GM23338 (cell line): ENCODE data around the gene COL24A1. TPM values are rescaled to one million over a fixed set of nuclear protein-coding genes. Genes with fewer than 3 reads are reported as not detected.

Source experiments
- ATAC-seq: fragments of 200-7000 bp; cut with Tn5 transposase; 3 replicates; pipeline ENCODE4 v1.9.1; 2020
- DNase-seq: peaks from one replicate; pipeline ENCODE4 v3.0.0-alpha.2; 2015; ENCODE audit warnings: low spot score
- H2AFZ ChIP-seq: fragments of 200-600 bp; sonication (generic); 2 replicates; pipeline ENCODE4 v1.8.0; 2016; ENCODE audit warnings: antibody characterized with exemption, mild to moderate bottlenecking, moderate library complexity
- H3F3A ChIP-seq: fragments of 200-600 bp; sonication (generic); replicated peaks from 2 replicates; pipeline ENCODE4 v1.8.0; 2017; ENCODE audit warnings: antibody characterized with exemption, mixed run types, low read depth
- H3K27ac ChIP-seq: fragments of 200-600 bp; sonication (generic); 2 replicates; pipeline ENCODE4 v1.6.1; 2016; ENCODE audit warnings: low read depth
- H3K27me3 ChIP-seq: fragments of 200-600 bp; sonication (generic); 2 replicates; pipeline ENCODE4 v1.8.0; 2016; ENCODE audit warnings: mild to moderate bottlenecking, mixed run types, moderate library complexity; ENCODE audit not compliant: insufficient read depth
- H3K36me3 ChIP-seq: fragments of 200-600 bp; sonication (generic); 2 replicates; pipeline ENCODE4 v1.8.0; 2016; ENCODE audit warnings: mild to moderate bottlenecking; ENCODE audit not compliant: insufficient read depth
- H3K4me1 ChIP-seq: fragments of 200-600 bp; sonication (generic); 2 replicates; pipeline ENCODE4 v1.8.0; 2016; ENCODE audit warnings: mild to moderate bottlenecking, moderate library complexity; ENCODE audit not compliant: insufficient read depth
- H3K4me2 ChIP-seq: fragments of 200-600 bp; sonication (generic); 2 replicates; pipeline ENCODE4 v1.7.1; 2017; ENCODE audit warnings: mixed run types
- H3K4me3 ChIP-seq: fragments of 200-600 bp; sonication (generic); 2 replicates; pipeline ENCODE4 v1.6.1; 2016; ENCODE audit warnings: mixed run types
- H3K79me2 ChIP-seq: fragments of 200-600 bp; sonication (generic); replicated peaks from 2 replicates; pipeline ENCODE4 v1.8.0; 2017; ENCODE audit warnings: mild to moderate bottlenecking; ENCODE audit not compliant: insufficient read depth
- H3K9me2 ChIP-seq: fragments of 200-600 bp; sonication (generic); 2 replicates; pipeline ENCODE4 v1.8.0; 2017; ENCODE audit not compliant: insufficient read depth
- H4K20me1 ChIP-seq: fragments of 200-600 bp; sonication (generic); replicated peaks from 2 replicates; pipeline ENCODE4 v1.8.0; 2017; ENCODE audit warnings: mild to moderate bottlenecking; ENCODE audit not compliant: insufficient read depth
- H3K27ac Mint-ChIP-seq: 2 replicates; pipeline ENCODE4 v1.8.0; 2020; ENCODE audit warnings: inconsistent platforms, mild to moderate bottlenecking, moderate library complexity, mixed read lengths
- H3K27me3 Mint-ChIP-seq: 3 replicates; pipeline ENCODE4 v1.8.0; 2022; ENCODE audit warnings: low read depth, mild to moderate bottlenecking, moderate library complexity, mixed read lengths, inconsistent platforms; ENCODE audit not compliant: insufficient read depth, poor library complexity
- H3K36me3 Mint-ChIP-seq: 3 replicates; pipeline ENCODE4 v1.8.0; 2021; ENCODE audit warnings: low read depth, mild to moderate bottlenecking, inconsistent platforms, moderate library complexity, mixed read lengths
- H3K4me1 Mint-ChIP-seq: 3 replicates; pipeline ENCODE4 v1.8.0; 2020; ENCODE audit warnings: mild to moderate bottlenecking, inconsistent platforms, mixed read lengths
- H3K4me3 Mint-ChIP-seq: 3 replicates; pipeline ENCODE4 v1.8.0; 2021; ENCODE audit warnings: moderate library complexity, mild to moderate bottlenecking, inconsistent platforms, mixed read lengths
- H3K9me3 Mint-ChIP-seq: 3 replicates; pipeline ENCODE4 v1.8.0; 2020; ENCODE audit warnings: moderate library complexity, mild to moderate bottlenecking, inconsistent platforms, mixed read lengths
- EZH2 ChIP-seq: fragments of 200-600 bp; sonication (generic); IDR thresholded peaks from one replicate; pipeline ENCODE4 v1.8.0; 2017; ENCODE audit warnings: antibody characterized with exemption, mild to moderate bottlenecking, low read depth; ENCODE audit not compliant: unreplicated experiment
- EZH2phosphoT487 ChIP-seq: fragments of 200-600 bp; sonication (generic); IDR thresholded peaks from one replicate; pipeline ENCODE4 v1.8.1; 2018; ENCODE audit warnings: antibody characterized with exemption; ENCODE audit not compliant: unreplicated experiment
- JUNB ChIP-seq: IDR thresholded peaks from one replicate; pipeline ENCODE4 v1.6.1; 2016; ENCODE audit warnings: antibody characterized with exemption; ENCODE audit not compliant: unreplicated experiment
- NANOG ChIP-seq: IDR thresholded peaks from 2 replicates; pipeline ENCODE4 v1.6.1; 2016; ENCODE audit warnings: antibody characterized with exemption, borderline replicate concordance
- polyA plus RNA-seq: library from polyadenylated mRNA; unstranded; fragments of >200 nt; fragmentation: Nextera tagmentation; extraction: Ambion mirVana; gene quantifications from 2 replicates; pipeline ENCODE4 v1.2.1, GENCODE V29; 2016
- total RNA-seq: library from RNA; depleted of rRNA; stranded (reverse); fragments of >200 nt; shearing (Covaris generic); gene quantifications from 2 replicates; pipeline ENCODE4 v1.2.3, GENCODE V29; 2014
- TF ChIP-seq, protein P1 (sequence below): IDR thresholded peaks from 2 replicates; pipeline ENCODE4 v1.6.1; 2016; ENCODE audit warnings: antibody characterized with exemption
- TF ChIP-seq, protein P2 (sequence below): fragments of 250-450 bp; sonication (Bioruptor Pico); IDR thresholded peaks from 2 replicates; pipeline ENCODE4 v1.5.0; 2020; ENCODE audit warnings: mild to moderate bottlenecking, moderate library complexity
- TF ChIP-seq, protein P3 (sequence below), 2 experiments: fragments of 200-600 bp in 1 of 2; sonication (generic) in 1 of 2; conservative IDR thresholded peaks; 2 replicates each; pipeline versions ENCODE4 v1.5.1 to v1.6.1; 2016 to 2017; ENCODE audit warnings: antibody characterized with exemption in 2 of 2, low read depth in 2 of 2, mild to moderate bottlenecking in 2 of 2, moderate library complexity in 1 of 2

Gene COL24A1
- total and polyA plus RNA-seq, 2 experiments from 2014 or later: 1.2 to 2.1 TPM

GRCh38 chr1:85911742-85912141 is 244.8 kb downstream of the COL24A1 start:
- Histone ChIP-seq H4K20me1 (no peaks in the 10 kb centered on the region), H3K79me2 (no peaks in the 10 kb centered on the region), H3K27me3 (no peaks in the 10 kb centered on the region), H2AFZ (no peak overlapping the region), H3K36me3 (no peaks in the 10 kb centered on the region), H3K4me2 (no peak overlapping the region), H3F3A (no peaks in the 10 kb centered on the region), H3K4me1 (no peaks in the 10 kb centered on the region), H3K4me3 (no peak overlapping the region), H3K27ac (no peak overlapping the region), H3K9me2 (no peaks in the 10 kb centered on the region)
- DNase-seq (peak; percentile 43), ATAC-seq (no peak)
- H3K27ac Mint-ChIP-seq: no peak overlapping the region
- H3K36me3 Mint-ChIP-seq: no peaks in the 10 kb centered on the region
- H3K9me3 Mint-ChIP-seq: no peaks in the 10 kb centered on the region
- TF ChIP-seq JUNB (no peak), NANOG (no peak), EZH2 (no peak), EZH2phosphoT487 (no peak)
- TF ChIP-seq, protein P1, sequence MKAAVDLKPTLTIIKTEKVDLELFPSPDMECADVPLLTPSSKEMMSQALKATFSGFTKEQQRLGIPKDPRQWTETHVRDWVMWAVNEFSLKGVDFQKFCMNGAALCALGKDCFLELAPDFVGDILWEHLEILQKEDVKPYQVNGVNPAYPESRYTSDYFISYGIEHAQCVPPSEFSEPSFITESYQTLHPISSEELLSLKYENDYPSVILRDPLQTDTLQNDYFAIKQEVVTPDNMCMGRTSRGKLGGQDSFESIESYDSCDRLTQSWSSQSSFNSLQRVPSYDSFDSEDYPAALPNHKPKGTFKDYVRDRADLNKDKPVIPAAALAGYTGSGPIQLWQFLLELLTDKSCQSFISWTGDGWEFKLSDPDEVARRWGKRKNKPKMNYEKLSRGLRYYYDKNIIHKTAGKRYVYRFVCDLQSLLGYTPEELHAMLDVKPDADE: no peak
- TF ChIP-seq, protein P2, sequence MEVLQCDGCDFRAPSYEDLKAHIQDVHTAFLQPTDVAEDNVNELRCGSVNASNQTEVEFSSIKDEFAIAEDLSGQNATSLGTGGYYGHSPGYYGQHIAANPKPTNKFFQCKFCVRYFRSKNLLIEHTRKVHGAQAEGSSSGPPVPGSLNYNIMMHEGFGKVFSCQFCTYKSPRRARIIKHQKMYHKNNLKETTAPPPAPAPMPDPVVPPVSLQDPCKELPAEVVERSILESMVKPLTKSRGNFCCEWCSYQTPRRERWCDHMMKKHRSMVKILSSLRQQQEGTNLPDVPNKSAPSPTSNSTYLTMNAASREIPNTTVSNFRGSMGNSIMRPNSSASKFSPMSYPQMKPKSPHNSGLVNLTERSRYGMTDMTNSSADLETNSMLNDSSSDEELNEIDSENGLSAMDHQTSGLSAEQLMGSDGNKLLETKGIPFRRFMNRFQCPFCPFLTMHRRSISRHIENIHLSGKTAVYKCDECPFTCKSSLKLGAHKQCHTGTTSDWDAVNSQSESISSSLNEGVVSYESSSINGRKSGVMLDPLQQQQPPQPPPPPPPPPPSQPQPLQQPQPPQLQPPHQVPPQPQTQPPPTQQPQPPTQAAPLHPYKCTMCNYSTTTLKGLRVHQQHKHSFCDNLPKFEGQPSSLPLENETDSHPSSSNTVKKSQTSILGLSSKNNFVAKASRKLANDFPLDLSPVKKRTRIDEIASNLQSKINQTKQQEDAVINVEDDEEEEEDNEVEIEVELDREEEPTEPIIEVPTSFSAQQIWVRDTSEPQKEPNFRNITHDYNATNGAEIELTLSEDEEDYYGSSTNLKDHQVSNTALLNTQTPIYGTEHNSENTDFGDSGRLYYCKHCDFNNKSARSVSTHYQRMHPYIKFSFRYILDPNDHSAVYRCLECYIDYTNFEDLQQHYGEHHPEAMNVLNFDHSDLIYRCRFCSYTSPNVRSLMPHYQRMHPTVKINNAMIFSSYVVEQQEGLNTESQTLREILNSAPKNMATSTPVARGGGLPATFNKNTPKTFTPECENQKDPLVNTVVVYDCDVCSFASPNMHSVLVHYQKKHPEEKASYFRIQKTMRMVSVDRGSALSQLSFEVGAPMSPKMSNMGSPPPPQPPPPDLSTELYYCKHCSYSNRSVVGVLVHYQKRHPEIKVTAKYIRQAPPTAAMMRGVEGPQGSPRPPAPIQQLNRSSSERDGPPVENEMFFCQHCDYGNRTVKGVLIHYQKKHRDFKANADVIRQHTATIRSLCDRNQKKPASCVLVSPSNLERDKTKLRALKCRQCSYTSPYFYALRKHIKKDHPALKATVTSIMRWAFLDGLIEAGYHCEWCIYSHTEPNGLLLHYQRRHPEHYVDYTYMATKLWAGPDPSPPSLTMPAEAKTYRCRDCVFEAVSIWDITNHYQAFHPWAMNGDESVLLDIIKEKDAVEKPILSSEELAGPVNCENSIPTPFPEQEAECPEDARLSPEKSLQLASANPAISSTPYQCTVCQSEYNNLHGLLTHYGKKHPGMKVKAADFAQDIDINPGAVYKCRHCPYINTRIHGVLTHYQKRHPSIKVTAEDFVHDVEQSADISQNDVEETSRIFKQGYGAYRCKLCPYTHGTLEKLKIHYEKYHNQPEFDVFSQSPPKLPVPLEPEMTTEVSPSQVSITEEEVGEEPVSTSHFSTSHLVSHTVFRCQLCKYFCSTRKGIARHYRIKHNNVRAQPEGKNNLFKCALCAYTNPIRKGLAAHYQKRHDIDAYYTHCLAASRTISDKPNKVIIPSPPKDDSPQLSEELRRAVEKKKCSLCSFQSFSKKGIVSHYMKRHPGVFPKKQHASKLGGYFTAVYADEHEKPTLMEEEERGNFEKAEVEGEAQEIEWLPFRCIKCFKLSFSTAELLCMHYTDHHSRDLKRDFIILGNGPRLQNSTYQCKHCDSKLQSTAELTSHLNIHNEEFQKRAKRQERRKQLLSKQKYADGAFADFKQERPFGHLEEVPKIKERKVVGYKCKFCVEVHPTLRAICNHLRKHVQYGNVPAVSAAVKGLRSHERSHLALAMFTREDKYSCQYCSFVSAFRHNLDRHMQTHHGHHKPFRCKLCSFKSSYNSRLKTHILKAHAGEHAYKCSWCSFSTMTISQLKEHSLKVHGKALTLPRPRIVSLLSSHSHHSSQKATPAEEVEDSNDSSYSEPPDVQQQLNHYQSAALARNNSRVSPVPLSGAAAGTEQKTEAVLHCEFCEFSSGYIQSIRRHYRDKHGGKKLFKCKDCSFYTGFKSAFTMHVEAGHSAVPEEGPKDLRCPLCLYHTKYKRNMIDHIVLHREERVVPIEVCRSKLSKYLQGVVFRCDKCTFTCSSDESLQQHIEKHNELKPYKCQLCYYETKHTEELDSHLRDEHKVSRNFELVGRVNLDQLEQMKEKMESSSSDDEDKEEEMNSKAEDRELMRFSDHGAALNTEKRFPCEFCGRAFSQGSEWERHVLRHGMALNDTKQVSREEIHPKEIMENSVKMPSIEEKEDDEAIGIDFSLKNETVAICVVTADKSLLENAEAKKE: no peak
- TF ChIP-seq, protein P3, sequence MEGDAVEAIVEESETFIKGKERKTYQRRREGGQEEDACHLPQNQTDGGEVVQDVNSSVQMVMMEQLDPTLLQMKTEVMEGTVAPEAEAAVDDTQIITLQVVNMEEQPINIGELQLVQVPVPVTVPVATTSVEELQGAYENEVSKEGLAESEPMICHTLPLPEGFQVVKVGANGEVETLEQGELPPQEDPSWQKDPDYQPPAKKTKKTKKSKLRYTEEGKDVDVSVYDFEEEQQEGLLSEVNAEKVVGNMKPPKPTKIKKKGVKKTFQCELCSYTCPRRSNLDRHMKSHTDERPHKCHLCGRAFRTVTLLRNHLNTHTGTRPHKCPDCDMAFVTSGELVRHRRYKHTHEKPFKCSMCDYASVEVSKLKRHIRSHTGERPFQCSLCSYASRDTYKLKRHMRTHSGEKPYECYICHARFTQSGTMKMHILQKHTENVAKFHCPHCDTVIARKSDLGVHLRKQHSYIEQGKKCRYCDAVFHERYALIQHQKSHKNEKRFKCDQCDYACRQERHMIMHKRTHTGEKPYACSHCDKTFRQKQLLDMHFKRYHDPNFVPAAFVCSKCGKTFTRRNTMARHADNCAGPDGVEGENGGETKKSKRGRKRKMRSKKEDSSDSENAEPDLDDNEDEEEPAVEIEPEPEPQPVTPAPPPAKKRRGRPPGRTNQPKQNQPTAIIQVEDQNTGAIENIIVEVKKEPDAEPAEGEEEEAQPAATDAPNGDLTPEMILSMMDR (conservative IDR thresholded peaks at IDR 0.05; ENCODE audit: low read depth in 2 of 2): peak; percentile 43 to 65
- no peak overlapping the region for H3K4me3 Mint-ChIP-seq
- H3K4me1 Mint-ChIP-seq: no peaks in the 10 kb centered on the region
- H3K27me3 Mint-ChIP-seq: no peaks in the 10 kb centered on the region
